H1 (cell line): Measurements from ENCODE around the gene ZGLP1. TPM values are rescaled to one million over a fixed set of nuclear protein-coding genes. Genes with fewer than 3 reads are reported as not detected.

Source experiments
- CTCF ChIA-PET: fragments of 300-600 bp; sonication (Branson Sonifier 250); formaldehyde crosslinking; loops from one replicate; lab custom pipeline; 2021; ENCODE audit not compliant: partially characterized antibody; lab: Charles Lee
- POLR2A ChIA-PET: fragments of 300-600 bp; sonication (Branson Sonifier 250); formaldehyde crosslinking; loops from one replicate; lab custom pipeline; 2021; ENCODE audit warnings: inconsistent platforms; ENCODE audit not compliant: partially characterized antibody; lab: Charles Lee
- DNase-seq, 2 experiments: peaks; one replicate each; pipeline versions ENCODE4 v3.0.0 to v3.0.0-alpha.2; 2010 to 2022; ENCODE audit warnings: low spot score in 2 of 2, low read depth in 1 of 2, mixed read lengths in 1 of 2
- FAIRE-seq: peaks from 2 replicates; lab custom pipeline; 2011; peaks lifted over from hg19 to GRCh38; lab: Jason Lieb, UNC
- H2AFZ ChIP-seq: 2 replicates; pipeline ENCODE4 v1.8.1; 2012; ENCODE audit warnings: low read length, inconsistent platforms
- H2AK5ac ChIP-seq: 2 replicates; pipeline ENCODE4 v1.6.1; 2013; ENCODE audit warnings: low read depth, low read length
- H2BK120ac ChIP-seq: replicated peaks from 2 replicates; pipeline ENCODE3; 2013; ENCODE audit warnings: low read depth, low read length, inconsistent platforms
- H2BK12ac ChIP-seq: 2 replicates; pipeline ENCODE4 v1.6.1; 2013; ENCODE audit warnings: low read depth, low read length
- H2BK15ac ChIP-seq: 2 replicates; pipeline ENCODE4 v1.6.1; 2013; ENCODE audit warnings: low read length
- H2BK20ac ChIP-seq: 2 replicates; pipeline ENCODE4 v1.6.1; 2013; ENCODE audit warnings: low read length
- H2BK5ac ChIP-seq: 2 replicates; pipeline ENCODE4 v1.6.1; 2013; ENCODE audit warnings: low read depth, low read length
- H3K14ac ChIP-seq: 2 replicates; pipeline ENCODE4 v1.6.1; 2013; ENCODE audit warnings: inconsistent platforms; ENCODE audit not compliant: insufficient read length
- H3K18ac ChIP-seq: 2 replicates; pipeline ENCODE4 v1.6.1; 2013; ENCODE audit warnings: low read length; ENCODE audit errors: extremely low read depth
- H3K23ac ChIP-seq: 2 replicates; pipeline ENCODE4 v1.6.1; 2013; ENCODE audit warnings: inconsistent platforms; ENCODE audit not compliant: insufficient read length
- H3K23me2 ChIP-seq: 2 replicates; pipeline ENCODE4 v1.6.1; 2013; ENCODE audit warnings: low read depth, low read length
- H3K27ac ChIP-seq: 2 replicates; pipeline ENCODE4 v1.6.1; 2011; ENCODE audit warnings: low read depth, low read length, inconsistent platforms
- H3K27me3 ChIP-seq, 4 experiments: replicated peaks in 1 of 4; 1 replicate in 1 of 4; 2 replicates in 3 of 4; pipeline versions ENCODE4 v1.6.1 to v1.8.1; 2011 to 2013; ENCODE audit warnings: low read length in 3 of 4, mild to moderate bottlenecking in 3 of 4, inconsistent platforms in 2 of 4, mixed read lengths in 2 of 4, moderate library complexity in 1 of 4; ENCODE audit not compliant: control insufficient read depth in 3 of 4, insufficient read depth in 3 of 4; ENCODE audit errors: extremely low read depth in 1 of 4
- H3K36me3 ChIP-seq, 4 experiments: 2 replicates each; pipeline versions ENCODE4 v1.6.1 to v1.8.1; 2011 to 2013; ENCODE audit warnings: mild to moderate bottlenecking in 4 of 4, low read length in 3 of 4, moderate library complexity in 2 of 4, control low read depth in 1 of 4, inconsistent platforms in 1 of 4; ENCODE audit not compliant: insufficient read depth in 4 of 4, control insufficient read depth in 2 of 4
- H3K4ac ChIP-seq: replicated peaks from 2 replicates; pipeline ENCODE3; 2013; ENCODE audit warnings: low read length, low read depth, mixed read lengths, inconsistent platforms; ENCODE audit not compliant: insufficient read length
- H3K4me1 ChIP-seq, 4 experiments: replicated peaks in 1 of 4; 1 replicate in 1 of 4; 2 replicates in 3 of 4; pipeline versions ENCODE4 v1.6.1 to v1.8.1; 2011 to 2013; ENCODE audit warnings: low read length in 3 of 4, inconsistent platforms in 2 of 4, mixed read lengths in 1 of 4; ENCODE audit not compliant: insufficient read depth in 4 of 4, control insufficient read depth in 3 of 4
- H3K4me2 ChIP-seq, 2 experiments: 2 replicates each; pipeline versions ENCODE4 v1.6.1 to v1.8.1; 2011 to 2013; ENCODE audit warnings: low read depth in 2 of 2, low read length in 2 of 2, control low read depth in 1 of 2, inconsistent platforms in 1 of 2, mild to moderate bottlenecking in 1 of 2; ENCODE audit not compliant: insufficient read depth in 1 of 2
- H3K4me3 ChIP-seq, 4 experiments: fragments of 200-600, 300-600 bp in 1 of 4; sonication (generic), shearing (Covaris generic), sonication (Bioruptor Twin) in 1 of 4; 2 replicates each; pipeline versions ENCODE4 v1.5.1 to v1.8.1; 2011 to 2016; ENCODE audit warnings: low read length in 4 of 4, low read depth in 3 of 4, control low read depth in 2 of 4, inconsistent platforms in 2 of 4, mild to moderate bottlenecking in 2 of 4, mixed read lengths in 1 of 4, moderate library complexity in 1 of 4; ENCODE audit not compliant: insufficient read depth in 2 of 4; ENCODE audit errors: extremely low read depth in 1 of 4
- H3K56ac ChIP-seq: replicated peaks from 2 replicates; pipeline ENCODE3; 2013; ENCODE audit warnings: low read depth, mild to moderate bottlenecking, mixed read lengths, low read length, inconsistent platforms; ENCODE audit not compliant: insufficient read length
- H3K79me1 ChIP-seq: 2 replicates; pipeline ENCODE4 v1.6.1; 2013; ENCODE audit warnings: low read depth, low read length, control low read depth
- H3K79me2 ChIP-seq, 2 experiments: 2 replicates each; pipeline versions ENCODE4 v1.6.1 to v1.8.1; 2012 to 2013; ENCODE audit warnings: low read length in 2 of 2, mild to moderate bottlenecking in 2 of 2, inconsistent platforms in 1 of 2; ENCODE audit not compliant: insufficient read depth in 2 of 2, control insufficient read depth in 1 of 2
- H3K9ac ChIP-seq, 4 experiments: replicated peaks in 1 of 4; 1 replicate in 1 of 4; 2 replicates in 3 of 4; pipeline versions ENCODE4 v1.6.1 to v1.8.1; 2011 to 2013; ENCODE audit warnings: low read depth in 3 of 4, low read length in 3 of 4, control low read depth in 2 of 4, mild to moderate bottlenecking in 2 of 4, moderate library complexity in 2 of 4, inconsistent platforms in 1 of 4; ENCODE audit errors: extremely low read depth in 1 of 4
- H3K9me3 ChIP-seq, 2 experiments: 2 replicates each; pipeline versions ENCODE4 v1.6.1 to v1.8.1; 2012 to 2013; ENCODE audit warnings: mild to moderate bottlenecking in 2 of 2, moderate library complexity in 2 of 2, control low read depth in 1 of 2, inconsistent platforms in 1 of 2, low read depth in 1 of 2, low read length in 1 of 2, mixed read lengths in 1 of 2; ENCODE audit not compliant: insufficient read depth in 2 of 2
- H4K20me1 ChIP-seq, 2 experiments: replicated peaks in 1 of 2; 2 replicates each; pipeline versions ENCODE3 to v1.8.1; 2011 to 2013; ENCODE audit warnings: inconsistent platforms in 2 of 2, low read length in 2 of 2, mild to moderate bottlenecking in 1 of 2; ENCODE audit not compliant: insufficient read depth in 2 of 2, control insufficient read depth in 1 of 2
- H4K5ac ChIP-seq: 2 replicates; pipeline ENCODE4 v1.6.1; 2013; ENCODE audit warnings: low read length, low read depth, mixed read lengths, inconsistent platforms; ENCODE audit not compliant: insufficient read length
- H4K8ac ChIP-seq: 2 replicates; pipeline ENCODE4 v1.8.0; 2013; ENCODE audit warnings: mild to moderate bottlenecking, moderate library complexity, low read length, inconsistent platforms; ENCODE audit not compliant: insufficient read depth; ENCODE audit errors: extremely low read depth
- H4K91ac ChIP-seq: replicated peaks from 2 replicates; pipeline ENCODE3; 2013; ENCODE audit warnings: low read length, mixed read lengths, inconsistent platforms; ENCODE audit not compliant: insufficient read length
- ASH2L ChIP-seq: fragments of 200-600, 300-600 bp; sonication (generic); IDR thresholded peaks from one replicate; pipeline ENCODE4 v1.7.1; 2017; ENCODE audit warnings: low read length
- EZH2 ChIP-seq: fragments of 200-600 bp; sonication (generic); IDR thresholded peaks from 2 replicates; pipeline ENCODE4 v1.7.1; 2012; ENCODE audit warnings: low read depth, mild to moderate bottlenecking, moderate library complexity, low read length, inconsistent platforms; ENCODE audit not compliant: severe bottlenecking
- FOSL1 ChIP-seq: IDR thresholded peaks from 2 replicates; pipeline ENCODE4 v1.6.1; 2011; ENCODE audit warnings: mild to moderate bottlenecking, low read depth, low read length, moderate library complexity; ENCODE audit not compliant: insufficient read depth
- KDM1A ChIP-seq: fragments of 200-600, 300-600 bp; sonication (generic); IDR thresholded peaks from 2 replicates; pipeline ENCODE4 v1.7.1; 2016; ENCODE audit warnings: mild to moderate bottlenecking, low read length, borderline replicate concordance
- KDM4A ChIP-seq: IDR thresholded peaks from one replicate; pipeline ENCODE4 v1.7.1; 2012; ENCODE audit warnings: low read depth, mild to moderate bottlenecking, moderate library complexity, low read length, inconsistent platforms; ENCODE audit not compliant: severe bottlenecking
- MAX ChIP-seq: IDR thresholded peaks from 2 replicates; pipeline ENCODE4 v1.6.1; 2012; ENCODE audit warnings: inconsistent platforms
- RNF2 ChIP-seq: fragments of 200-900, 300-1000 bp; sonication (generic); IDR thresholded peaks from 2 replicates; pipeline ENCODE4 v1.7.1; 2016; ENCODE audit warnings: borderline replicate concordance, low read depth, mild to moderate bottlenecking, antibody characterized with exemption, low read length; ENCODE audit not compliant: poor library complexity, severe bottlenecking; ENCODE audit errors: missing control alignments
- SP2 ChIP-seq: IDR thresholded peaks from 2 replicates; pipeline ENCODE4 v1.6.1; 2012; ENCODE audit warnings: mild to moderate bottlenecking, low read length, inconsistent platforms
- SP4 ChIP-seq: IDR thresholded peaks from 2 replicates; pipeline ENCODE4 v1.6.1; 2012; ENCODE audit warnings: low read length, inconsistent platforms
- SUZ12 ChIP-seq: fragments of 200-600 bp; sonication (generic); IDR thresholded peaks from 2 replicates; pipeline ENCODE4 v1.6.1; 2012; ENCODE audit warnings: mild to moderate bottlenecking, inconsistent platforms, low read length, moderate library complexity, mixed read lengths
- TEAD4 ChIP-seq: IDR thresholded peaks from 2 replicates; pipeline ENCODE4 v1.6.1; 2012; ENCODE audit warnings: low read depth, low read length, inconsistent platforms, mixed read lengths
- WGBS, 2 experiments: shearing (Covaris generic) in 1 of 2; methylation state at CpG; one replicate each; pipeline versions ENCODE4 v1.1.6 to v1.1.7; 2013 to 2015; ENCODE audit warnings: low lambda C conversion rate in 2 of 2, mixed read lengths in 2 of 2, inconsistent platforms in 1 of 2, low coverage in 1 of 2, missing lambda C conversion rate in 1 of 2; ENCODE audit not compliant: insufficient replicate concordance in 2 of 2, insufficient coverage in 1 of 2, insufficient read length in 1 of 2; ENCODE audit errors: extremely low coverage in 1 of 2, missing lambda C conversion rate in 1 of 2; 5-methylcytosine and 5-hydroxymethylcytosine counted together
- polyA plus RNA-seq, 7 experiments: library from polyadenylated mRNA; depleted of rRNA in 3 of 7; stranded (reverse) in 5 of 7; unstranded in 2 of 7; fragments of >200 nt in 5 of 7; fragments of 200-250 nt in 2 of 7; gene quantifications; 1 replicate in 5 of 7; 2 replicates in 1 of 7; 4 replicates in 1 of 7; pipeline versions ENCODE4 v1.2.1 to v1.2.3, GENCODE V29; 2011 to 2013; ENCODE audit warnings: missing spikeins in 2 of 7, mixed read lengths in 2 of 7
- total RNA-seq: library from RNA; stranded (reverse); fragmentation: NEBNext Ultra II Directional; extraction: Animal tissue kit (Norgen Biotek cat#: 25700); gene quantifications from 2 replicates; pipeline ENCODE4 v1.2.1, GENCODE V29; 2021

Gene ZGLP1
- total and polyA plus RNA-seq, 2 of the 8 experiments (the other 6 are each of a cell fraction or from before 2014, with no cell fraction given) = 4.2 to 5.1 TPM

GRCh38 chr19:10290876-10291553, 18.6 kb downstream of the ZGLP1 start:
- FAIRE-seq = no peak
- peak; percentile 16; the same call in 1 of the 2 replicates for TF ChIP-seq MAX
- TF ChIP-seq SP4 = no peak
- TF ChIP-seq TEAD4 = no peak
- TF ChIP-seq RNF2 = peak; percentile 64
- no peak for TF ChIP-seq KDM1A
- TF ChIP-seq ASH2L = peak; percentile 62
- TF ChIP-seq SUZ12 = peak; percentile 83; the same call in 1 of the 2 replicates
- no peak for TF ChIP-seq FOSL1
- no peak for TF ChIP-seq SP2
- peak; percentile 60 for TF ChIP-seq KDM4A
- TF ChIP-seq EZH2 = peak; percentile 87

More at GRCh38 chr19:10290876-10291553, 18.6 kb downstream of the ZGLP1 start:
- no peak overlapping the region for H3K56ac ChIP-seq
- H3K18ac ChIP-seq = peak overlapping the region; percentile 71; the same call in 1 of the 2 replicates
- no peaks in the 10 kb centered on the region for H3K9me3 ChIP-seq
- WGBS, 2 experiments = 2% methylated on average over 37 of the region's 57 CpGs; no CpG with 5 or more reads in 1 of the 2 experiments
- H3K9ac ChIP-seq = peak overlapping the region in 2 of 4 experiments; percentile 25 to 28; a peak in 3 of 7 replicates
- H3K27ac ChIP-seq = no peak overlapping the region
- H2BK5ac ChIP-seq = no peak overlapping the region
- H3K36me3 ChIP-seq = no peaks in the 10 kb centered on the region
- ChIA-PET CTCF (interaction anchor here (0.6 to 3.7 kb wide), 12 partner anchors 8 to 133 kb away, joined by 3 to 29 read pairs (median 4); partner anchors contain the start of gene ICAM1), POLR2A (interaction anchor here (0.6 to 2.2 kb wide), 6 partner anchors 20 to 52 kb away, joined by 3 to 8 read pairs (median 4); partner anchors contain the start of genes FDX2 and ICAM1)
- no peak overlapping the region for H3K23ac ChIP-seq
- H2AK5ac ChIP-seq = no peak overlapping the region
- H3K79me2 ChIP-seq = no peaks in the 10 kb centered on the region
- H4K5ac ChIP-seq = no peak overlapping the region
- H4K91ac ChIP-seq = no peak overlapping the region
- H4K20me1 ChIP-seq = peaks cover 0 to 26% of the 10 kb centered on the region in 2 experiments
- peaks cover 0 to 45% (median 23%) of the 10 kb centered on the region in 4 experiments; a peak in 6 of 7 replicates for H3K4me1 ChIP-seq
- H3K23me2 ChIP-seq = peaks cover 36% of the 10 kb centered on the region; the same call in 1 of the 2 replicates
- peak overlapping the region; percentile 81 to 100 for H3K4me2 ChIP-seq
- peak in 1 of 2 experiments; percentile 78 for DNase-seq
- H2BK20ac ChIP-seq = no peak overlapping the region
- H2AFZ ChIP-seq = no peak overlapping the region
- no peak overlapping the region for H3K4ac ChIP-seq
- no peak overlapping the region for H2BK120ac ChIP-seq
- H3K4me3 ChIP-seq = peak overlapping the region; percentile 38 to 67 (median 60)
- peak overlapping the region; percentile 72 for H2BK12ac ChIP-seq
- no peak overlapping the region for H3K14ac ChIP-seq
- no peak overlapping the region for H4K8ac ChIP-seq
- H2BK15ac ChIP-seq = no peak overlapping the region
- no peaks in the 10 kb centered on the region for H3K79me1 ChIP-seq
- H3K27me3 ChIP-seq = peaks cover 57 to 91% (median 81%) of the 10 kb centered on the region in 4 experiments
